HepG2 (cell line): ENCODE results near the gene L1CAM. TPM values are rescaled to one million over a fixed set of nuclear protein-coding genes. Genes with fewer than 3 reads are reported as not detected.

Experiments used
- ATAC-seq: fragments of 200-7000 bp; cut with Tn5 transposase; 3 replicates; pipeline ENCODE4 v1.9.1; 2020; ENCODE audit warnings: mild to moderate bottlenecking, moderate library complexity
- BruUV-seq: library from RNA; stranded (reverse); fragments of 400-500 nt; replicated peaks from 2 replicates; lab custom pipeline; 2021; lab: Mats Ljungman, UMichigan
- CTCF ChIA-PET: fragments of 300-600 bp; formaldehyde crosslinking; extraction: SDS; loops from one replicate; lab custom pipeline; 2021; ENCODE audit warnings: low total read pairs, inconsistent platforms, low intra/inter-chr PET ratio; lab: Yijun Ruan, JAX
- POLR2A ChIA-PET: fragments of 350-600 bp; sonication (Branson Sonifier 250); formaldehyde crosslinking; loops from one replicate; lab custom pipeline; 2020; ENCODE audit warnings: antibody characterized with exemption, inconsistent platforms; lab: Yijun Ruan, JAX
- DNase-seq: peaks from one replicate; pipeline ENCODE4 v3.0.0-alpha.2; 2015; ENCODE audit warnings: low spot score
- FAIRE-seq: peaks from 3 replicates; lab custom pipeline; 2011; peaks lifted over from hg19 to GRCh38; lab: Jason Lieb, UNC
- H2AFZ ChIP-seq: one replicate; pipeline ENCODE4 v1.6.1; 2011; ENCODE audit warnings: low read length, inconsistent platforms
- H3K27ac ChIP-seq: fragments of 300-600 bp; 3 replicates; pipeline ENCODE4 v1.8.0; 2011; ENCODE audit warnings: mixed run types, mild to moderate bottlenecking, mixed read lengths, low read length, inconsistent platforms; ENCODE audit not compliant: insufficient read depth; ENCODE audit errors: extremely low read length
- H3K27me3 ChIP-seq, 2 experiments: fragments of 200-600 bp in 1 of 2; 2 replicates in 1 of 2; 3 replicates in 1 of 2; pipeline versions ENCODE4 v1.6.0 to v1.8.0; 2011; ENCODE audit warnings: low read length in 2 of 2, mild to moderate bottlenecking in 2 of 2, moderate library complexity in 2 of 2, inconsistent platforms in 1 of 2; ENCODE audit not compliant: insufficient read depth in 2 of 2, control insufficient read depth in 1 of 2
- H3K36me3 ChIP-seq, 2 experiments: fragments of 200-600 bp in 1 of 2; replicated peaks in 1 of 2; 2 replicates in 1 of 2; 3 replicates in 1 of 2; pipeline versions ENCODE4 v1.5.1 to v1.8.0; 2011; ENCODE audit warnings: low read length in 2 of 2, inconsistent platforms in 1 of 2; ENCODE audit not compliant: insufficient read depth in 2 of 2, control insufficient read depth in 1 of 2
- H3K4me1 ChIP-seq: 2 replicates; pipeline ENCODE4 v1.5.1; 2012; ENCODE audit warnings: low read length, inconsistent platforms; ENCODE audit not compliant: insufficient read depth
- H3K4me2 ChIP-seq: 2 replicates; pipeline ENCODE4 v1.6.0; 2011; ENCODE audit warnings: low read depth, low read length, inconsistent platforms
- H3K4me3 ChIP-seq, 3 experiments: fragments of 200-600 bp in 1 of 3; sonication (generic), shearing (Covaris generic) in 1 of 3; replicated peaks in 1 of 3; 2 replicates each; pipeline ENCODE4 v1.5.1; 2011 to 2016; ENCODE audit warnings: low read length in 3 of 3, inconsistent platforms in 2 of 3, low read depth in 2 of 3, mild to moderate bottlenecking in 2 of 3, control low read depth in 1 of 3, mixed read lengths in 1 of 3; ENCODE audit not compliant: insufficient read depth in 1 of 3
- H3K79me2 ChIP-seq: one replicate; pipeline ENCODE4 v1.6.1; 2011; ENCODE audit warnings: low read length, inconsistent platforms; ENCODE audit not compliant: insufficient read depth
- H3K9ac ChIP-seq: 2 replicates; pipeline ENCODE4 v1.6.0; 2011; ENCODE audit warnings: mild to moderate bottlenecking, low read depth, low read length, inconsistent platforms; ENCODE audit not compliant: insufficient read depth
- H3K9me3 ChIP-seq: 2 replicates; pipeline ENCODE4 v1.5.1; 2012; ENCODE audit warnings: mild to moderate bottlenecking, low read length
- H4K20me1 ChIP-seq: 2 replicates; pipeline ENCODE4 v1.6.0; 2011; ENCODE audit warnings: inconsistent platforms, mild to moderate bottlenecking, low read length, moderate library complexity; ENCODE audit not compliant: insufficient read depth
- CBX5 ChIP-seq: sonication (generic); formaldehyde crosslinking; IDR thresholded peaks from 2 replicates; pipeline ENCODE4 v1.4.0; 2020; ENCODE audit warnings: missing genetic modification reagents, borderline replicate concordance
- ELF1 ChIP-seq: sonication (generic); formaldehyde crosslinking; IDR thresholded peaks from 2 replicates; pipeline ENCODE4 v1.4.0; 2020; ENCODE audit warnings: missing genetic modification reagents
- FOXA1 ChIP-seq, 2 experiments: fragments of 450-650 bp in 1 of 2; sonication (generic) in 1 of 2; formaldehyde crosslinking in 1 of 2; IDR thresholded peaks; 2 replicates each; pipeline versions ENCODE4 v1.4.0 to v1.6.1; 2016 to 2020; ENCODE audit warnings: missing genetic modification reagents in 1 of 2
- JUND ChIP-seq: sonication (generic); formaldehyde crosslinking; IDR thresholded peaks from 2 replicates; pipeline ENCODE4 v1.8.0; 2022; ENCODE audit warnings: mild to moderate bottlenecking, missing genetic modification reagents
- ZC3H4 ChIP-seq: sonication (generic); formaldehyde crosslinking; IDR thresholded peaks from 2 replicates; pipeline ENCODE4 v1.4.0; 2020; ENCODE audit warnings: missing genetic modification reagents, borderline replicate concordance
- ZFY ChIP-seq: sonication (generic); formaldehyde crosslinking; IDR thresholded peaks from 2 replicates; pipeline ENCODE4 v1.4.0; 2020; ENCODE audit warnings: missing genetic modification reagents
- ZNF629 ChIP-seq: sonication (generic); formaldehyde crosslinking; conservative IDR thresholded peaks from 2 replicates; pipeline ENCODE4 v1.5.0; 2020; ENCODE audit warnings: missing genetic modification reagents
- WGBS: methylation state at CpG from one replicate; pipeline ENCODE4 v1.1.6; 2017; ENCODE audit warnings: low lambda C conversion rate; 5-methylcytosine and 5-hydroxymethylcytosine counted together
- in situ Hi-C: cut with HindIII; loops from 2 replicates; pipeline ENCODE4 v1.10.0; 2017; ENCODE audit warnings: low pct_unique_long_range_greater_than_20kb; ENCODE audit not compliant: extremely low pct_ligation_motif_present
- intact Hi-C: fragments of 100-400 bp; cut with micrococcal nuclease; formaldehyde crosslinking; loops from one replicate; pipeline ENCODE4 v1.10.0; 2022; ENCODE audit not compliant: unreplicated experiment
- polyA plus RNA-seq, 8 experiments: library from polyadenylated mRNA; depleted of rRNA in 3 of 8; stranded (reverse) in 7 of 8; unstranded in 1 of 8; fragments of >200 nt; fragmentation: Illumina TruSeq in 4 of 8; extraction: Trizol in 4 of 8; gene quantifications; 2 replicates each; pipeline versions ENCODE4 v1.2.1 to v1.2.3, GENCODE V29; 2011 to 2016; ENCODE audit warnings: low read depth in 4 of 8, missing spikeins in 1 of 8, mixed read lengths in 1 of 8; ENCODE audit not compliant: insufficient read depth in 1 of 8
- total RNA-seq, 5 experiments: library from RNA; depleted of rRNA; stranded (reverse); fragments of >200 nt; fragmentation: Illumina TruSeq; extraction: Trizol; gene quantifications; 2 replicates each; pipeline ENCODE4 v1.2.3, GENCODE V29; 2016; ENCODE audit warnings: low read depth in 1 of 5
- TF ChIP-seq, protein P1 (sequence below): sonication (generic); formaldehyde crosslinking; IDR thresholded peaks from 2 replicates; pipeline ENCODE4 v1.9.0; 2021; ENCODE audit warnings: missing genetic modification reagents, borderline replicate concordance
- TF ChIP-seq, protein P2 (sequence below): sonication (generic); formaldehyde crosslinking; IDR thresholded peaks from 2 replicates; pipeline ENCODE4 v1.4.0; 2020; ENCODE audit warnings: missing genetic modification reagents

The L1CAM gene
- total and polyA plus RNA-seq, 2 of the 13 experiments (the other 11 are each of a cell fraction or from before 2014, with no cell fraction given), result 1.4 to 2.0 TPM

DNA sequence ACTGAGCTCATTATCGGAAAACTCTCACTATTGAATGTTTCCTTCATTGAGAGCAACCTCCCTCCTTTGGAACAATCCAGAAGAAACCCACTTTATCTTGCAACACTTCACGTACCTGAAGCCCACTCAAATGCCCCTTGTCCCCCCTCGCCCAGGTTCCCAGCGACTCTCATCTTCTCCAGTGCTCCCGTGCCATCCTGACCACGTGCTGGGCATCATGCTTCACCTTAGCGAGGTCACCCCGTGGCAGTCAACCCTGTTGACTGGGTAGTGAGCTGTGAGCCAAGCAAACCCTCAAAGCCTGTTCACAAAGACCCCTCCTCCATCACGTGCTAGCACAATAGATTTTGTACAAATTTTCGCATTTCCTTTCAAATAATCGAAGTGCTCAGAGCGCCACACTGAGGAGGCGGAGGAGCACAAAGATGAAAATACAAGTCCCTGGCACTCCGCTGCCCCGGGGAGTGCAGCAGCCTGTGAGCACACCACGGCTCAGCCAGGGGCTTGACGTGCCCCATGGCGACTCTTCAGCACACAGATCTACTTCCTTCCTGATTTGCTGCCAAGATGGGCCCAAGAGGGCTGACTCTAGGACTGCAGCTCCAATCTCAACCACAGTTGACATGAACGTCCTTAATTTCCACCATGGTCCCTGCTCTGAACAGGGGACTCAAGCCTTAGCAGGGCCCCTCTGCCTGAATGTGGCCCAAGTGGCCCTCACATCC lies 71.2 kb downstream of the L1CAM start:
- Histone ChIP-seq H3K4me2 (no peak overlapping the region), H3K36me3 (no peaks in the 10 kb centered on the region), H3K9me3 (no peaks in the 10 kb centered on the region), H3K27ac (no peak overlapping the region), H3K9ac (no peak overlapping the region), H3K27me3 (peaks cover 3 to 26% of the 10 kb centered on the region in 2 experiments; a peak in 3 of 5 replicates), H2AFZ (no peak overlapping the region), H3K4me1 (0 out of 2 replicates have a peak, but pooled peaks cover 6% of the 10 kb centered on the region), H4K20me1 (no peaks in the 10 kb centered on the region), H3K79me2 (no peaks in the 10 kb centered on the region), H3K4me3 (no peak overlapping the region)
- ChIA-PET POLR2A (no interaction called here), CTCF (no interaction called here)
- no TSS peak for BruUV-seq
- FAIRE-seq, result no peak
- DNase-seq, result no peak
- intact Hi-C loops, result no loop called here
- no peak for ATAC-seq
- TF ChIP-seq, protein P1, sequence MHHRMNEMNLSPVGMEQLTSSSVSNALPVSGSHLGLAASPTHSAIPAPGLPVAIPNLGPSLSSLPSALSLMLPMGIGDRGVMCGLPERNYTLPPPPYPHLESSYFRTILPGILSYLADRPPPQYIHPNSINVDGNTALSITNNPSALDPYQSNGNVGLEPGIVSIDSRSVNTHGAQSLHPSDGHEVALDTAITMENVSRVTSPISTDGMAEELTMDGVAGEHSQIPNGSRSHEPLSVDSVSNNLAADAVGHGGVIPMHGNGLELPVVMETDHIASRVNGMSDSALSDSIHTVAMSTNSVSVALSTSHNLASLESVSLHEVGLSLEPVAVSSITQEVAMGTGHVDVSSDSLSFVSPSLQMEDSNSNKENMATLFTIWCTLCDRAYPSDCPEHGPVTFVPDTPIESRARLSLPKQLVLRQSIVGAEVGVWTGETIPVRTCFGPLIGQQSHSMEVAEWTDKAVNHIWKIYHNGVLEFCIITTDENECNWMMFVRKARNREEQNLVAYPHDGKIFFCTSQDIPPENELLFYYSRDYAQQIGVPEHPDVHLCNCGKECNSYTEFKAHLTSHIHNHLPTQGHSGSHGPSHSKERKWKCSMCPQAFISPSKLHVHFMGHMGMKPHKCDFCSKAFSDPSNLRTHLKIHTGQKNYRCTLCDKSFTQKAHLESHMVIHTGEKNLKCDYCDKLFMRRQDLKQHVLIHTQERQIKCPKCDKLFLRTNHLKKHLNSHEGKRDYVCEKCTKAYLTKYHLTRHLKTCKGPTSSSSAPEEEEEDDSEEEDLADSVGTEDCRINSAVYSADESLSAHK (CRISPR knock-in tag), result no peak
- TF ChIP-seq JUND, result no peak
- TF ChIP-seq CBX5 (CRISPR knock-in tag), result no peak
- no peak for TF ChIP-seq ZC3H4
- TF ChIP-seq, protein P2, sequence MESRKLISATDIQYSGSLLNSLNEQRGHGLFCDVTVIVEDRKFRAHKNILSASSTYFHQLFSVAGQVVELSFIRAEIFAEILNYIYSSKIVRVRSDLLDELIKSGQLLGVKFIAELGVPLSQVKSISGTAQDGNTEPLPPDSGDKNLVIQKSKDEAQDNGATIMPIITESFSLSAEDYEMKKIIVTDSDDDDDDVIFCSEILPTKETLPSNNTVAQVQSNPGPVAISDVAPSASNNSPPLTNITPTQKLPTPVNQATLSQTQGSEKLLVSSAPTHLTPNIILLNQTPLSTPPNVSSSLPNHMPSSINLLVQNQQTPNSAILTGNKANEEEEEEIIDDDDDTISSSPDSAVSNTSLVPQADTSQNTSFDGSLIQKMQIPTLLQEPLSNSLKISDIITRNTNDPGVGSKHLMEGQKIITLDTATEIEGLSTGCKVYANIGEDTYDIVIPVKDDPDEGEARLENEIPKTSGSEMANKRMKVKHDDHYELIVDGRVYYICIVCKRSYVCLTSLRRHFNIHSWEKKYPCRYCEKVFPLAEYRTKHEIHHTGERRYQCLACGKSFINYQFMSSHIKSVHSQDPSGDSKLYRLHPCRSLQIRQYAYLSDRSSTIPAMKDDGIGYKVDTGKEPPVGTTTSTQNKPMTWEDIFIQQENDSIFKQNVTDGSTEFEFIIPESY (CRISPR knock-in tag), result peak; percentile 52
- no peak for TF ChIP-seq ELF1 (CRISPR knock-in tag)
- no peak for TF ChIP-seq ZFY (CRISPR knock-in tag)
- TF ChIP-seq FOXA1 (IDR thresholded peaks at IDR 0.05), result no peak
- no peak for TF ChIP-seq FOXA1 (CRISPR knock-in tag; IDR thresholded peaks at IDR 0.05)
- TF ChIP-seq ZNF629 (CRISPR knock-in tag), result no peak
- in situ Hi-C loops, result no loop called here
- WGBS, result 42% methylated on average over 11 of the region's 19 CpGs
